ENCODE measurements around the gene SLF2.

SLF2 gene

GRCh38 chr10:100982916-100983830 is 70.4 kb downstream of the SLF2 start:
- DNase-seq: no peak

- no peak for DNase-seq
Observed at GRCh38 chr10:100983868-100984671, 71.3 kb downstream of the SLF2 start.

- DNase-seq: no peak
Observed at GRCh38 chr10:100984672-100985177, 72.0 kb downstream of the SLF2 start.

GRCh38 chr10:100985336-100985735 is 72.6 kb downstream of the SLF2 start:
- no peak for DNase-seq

GRCh38 chr10:100986623-100986951 is 73.8 kb downstream of the SLF2 start:
- no peak for DNase-seq

GRCh38 chr10:100986952-100987684 is 74.4 kb downstream of the SLF2 start, which contains the start of the genes MRPL43 and TWNK:
Gene MRPL43, minus strand, starts transcription at chr10:100987497. Its CDS starts 54 bp downstream, at chr10:100987443.
Gene TWNK, plus strand, starts transcription at chr10:100987543. Its CDS starts 668 bp downstream, at chr10:100988211.
- peak; percentile 89 for DNase-seq

GRCh38 chr10:100987685-100988049 is 74.9 kb downstream of the SLF2 start:
- DNase-seq: no peak

- no peak for DNase-seq
Observed at GRCh38 chr10:100988166-100988565, 75.4 kb downstream of the SLF2 start.

- no peak for DNase-seq
Observed at GRCh38 chr10:100989088-100989487, 76.3 kb downstream of the SLF2 start.

GRCh38 chr10:100993986-100994708 is 81.4 kb downstream of the SLF2 start:
- no peak for DNase-seq

- no peak for DNase-seq
Observed at GRCh38 chr10:100995181-100995580, 82.4 kb downstream of the SLF2 start.

GRCh38 chr10:100996678-100997359 is 84.1 kb downstream of the SLF2 start:
- peak; percentile 50 for DNase-seq

- peak; percentile 75 for DNase-seq
Observed at GRCh38 chr10:100997360-100998182, 84.8 kb downstream of the SLF2 start.

GRCh38 chr10:100998183-100998990 is 85.6 kb downstream of the SLF2 start:
- DNase-seq: peak; percentile 73

- peak; percentile 83 for DNase-seq
Observed at GRCh38 chr10:100998991-100999741, 86.4 kb downstream of the SLF2 start.

- no peak for DNase-seq
Observed at GRCh38 chr10:100999742-101000126, 87.0 kb downstream of the SLF2 start, which contains the start of gene LZTS2. Gene LZTS2, plus strand, starts transcription at chr10:100999808. Its CDS starts 2,731 bp downstream, at chr10:101002539.

GRCh38 chr10:101000127-101000914 is 87.6 kb downstream of the SLF2 start:
- no peak for DNase-seq
